GM23338 (cell line): Measurements from ENCODE around the gene PNPLA2. TPM values are rescaled to one million over a fixed set of nuclear protein-coding genes. Genes with fewer than 3 reads are reported as not detected.

Source experiments
- ATAC-seq: fragments of 200-7000 bp; cut with Tn5 transposase; 3 replicates; pipeline ENCODE4 v1.9.1; 2020
- DNase-seq: peaks from one replicate; pipeline ENCODE4 v3.0.0-alpha.2; 2015; ENCODE audit warnings: low spot score
- H2AFZ ChIP-seq: fragments of 200-600 bp; sonication (generic); 2 replicates; pipeline ENCODE4 v1.8.0; 2016; ENCODE audit warnings: antibody characterized with exemption, mild to moderate bottlenecking, moderate library complexity
- H3F3A ChIP-seq: fragments of 200-600 bp; sonication (generic); replicated peaks from 2 replicates; pipeline ENCODE4 v1.8.0; 2017; ENCODE audit warnings: antibody characterized with exemption, mixed run types, low read depth
- H3K27ac ChIP-seq: fragments of 200-600 bp; sonication (generic); 2 replicates; pipeline ENCODE4 v1.6.1; 2016; ENCODE audit warnings: low read depth
- H3K27me3 ChIP-seq: fragments of 200-600 bp; sonication (generic); 2 replicates; pipeline ENCODE4 v1.8.0; 2016; ENCODE audit warnings: mild to moderate bottlenecking, mixed run types, moderate library complexity; ENCODE audit not compliant: insufficient read depth
- H3K36me3 ChIP-seq: fragments of 200-600 bp; sonication (generic); 2 replicates; pipeline ENCODE4 v1.8.0; 2016; ENCODE audit warnings: mild to moderate bottlenecking; ENCODE audit not compliant: insufficient read depth
- H3K4me1 ChIP-seq: fragments of 200-600 bp; sonication (generic); 2 replicates; pipeline ENCODE4 v1.8.0; 2016; ENCODE audit warnings: mild to moderate bottlenecking, moderate library complexity; ENCODE audit not compliant: insufficient read depth
- H3K4me2 ChIP-seq: fragments of 200-600 bp; sonication (generic); 2 replicates; pipeline ENCODE4 v1.7.1; 2017; ENCODE audit warnings: mixed run types
- H3K4me3 ChIP-seq: fragments of 200-600 bp; sonication (generic); 2 replicates; pipeline ENCODE4 v1.6.1; 2016; ENCODE audit warnings: mixed run types
- H3K79me2 ChIP-seq: fragments of 200-600 bp; sonication (generic); replicated peaks from 2 replicates; pipeline ENCODE4 v1.8.0; 2017; ENCODE audit warnings: mild to moderate bottlenecking; ENCODE audit not compliant: insufficient read depth
- H3K9me2 ChIP-seq: fragments of 200-600 bp; sonication (generic); 2 replicates; pipeline ENCODE4 v1.8.0; 2017; ENCODE audit not compliant: insufficient read depth
- H4K20me1 ChIP-seq: fragments of 200-600 bp; sonication (generic); replicated peaks from 2 replicates; pipeline ENCODE4 v1.8.0; 2017; ENCODE audit warnings: mild to moderate bottlenecking; ENCODE audit not compliant: insufficient read depth
- H3K27ac Mint-ChIP-seq: 2 replicates; pipeline ENCODE4 v1.8.0; 2020; ENCODE audit warnings: inconsistent platforms, mild to moderate bottlenecking, moderate library complexity, mixed read lengths
- H3K27me3 Mint-ChIP-seq: 3 replicates; pipeline ENCODE4 v1.8.0; 2022; ENCODE audit warnings: low read depth, mild to moderate bottlenecking, moderate library complexity, mixed read lengths, inconsistent platforms; ENCODE audit not compliant: insufficient read depth, poor library complexity
- H3K36me3 Mint-ChIP-seq: 3 replicates; pipeline ENCODE4 v1.8.0; 2021; ENCODE audit warnings: low read depth, mild to moderate bottlenecking, inconsistent platforms, moderate library complexity, mixed read lengths
- H3K4me1 Mint-ChIP-seq: 3 replicates; pipeline ENCODE4 v1.8.0; 2020; ENCODE audit warnings: mild to moderate bottlenecking, inconsistent platforms, mixed read lengths
- H3K4me3 Mint-ChIP-seq: 3 replicates; pipeline ENCODE4 v1.8.0; 2021; ENCODE audit warnings: moderate library complexity, mild to moderate bottlenecking, inconsistent platforms, mixed read lengths
- H3K9me3 Mint-ChIP-seq: 3 replicates; pipeline ENCODE4 v1.8.0; 2020; ENCODE audit warnings: moderate library complexity, mild to moderate bottlenecking, inconsistent platforms, mixed read lengths
- NANOG ChIP-seq: IDR thresholded peaks from 2 replicates; pipeline ENCODE4 v1.6.1; 2016; ENCODE audit warnings: antibody characterized with exemption, borderline replicate concordance
- ZNF331 ChIP-seq: fragments of 250-450 bp; sonication (Bioruptor Pico); IDR thresholded peaks from 2 replicates; pipeline ENCODE4 v1.5.0; 2020; ENCODE audit warnings: low read depth, mild to moderate bottlenecking, moderate library complexity
- polyA plus RNA-seq: library from polyadenylated mRNA; unstranded; fragments of >200 nt; fragmentation: Nextera tagmentation; extraction: Ambion mirVana; gene quantifications from 2 replicates; pipeline ENCODE4 v1.2.1, GENCODE V29; 2016
- total RNA-seq: library from RNA; depleted of rRNA; stranded (reverse); fragments of >200 nt; shearing (Covaris generic); gene quantifications from 2 replicates; pipeline ENCODE4 v1.2.3, GENCODE V29; 2014
- TF ChIP-seq, protein P1 (sequence below): fragments of 250-450 bp; sonication (Bioruptor Pico); IDR thresholded peaks from 2 replicates; pipeline ENCODE4 v1.5.0; 2020; ENCODE audit warnings: mild to moderate bottlenecking, moderate library complexity
- TF ChIP-seq, protein P2 (sequence below): IDR thresholded peaks from 2 replicates; pipeline ENCODE4 v1.6.1; 2016; ENCODE audit warnings: antibody characterized with exemption

The PNPLA2 gene
- total and polyA plus RNA-seq, 2 experiments from 2014 or later: 31.1 to 45.6 TPM

DNA sequence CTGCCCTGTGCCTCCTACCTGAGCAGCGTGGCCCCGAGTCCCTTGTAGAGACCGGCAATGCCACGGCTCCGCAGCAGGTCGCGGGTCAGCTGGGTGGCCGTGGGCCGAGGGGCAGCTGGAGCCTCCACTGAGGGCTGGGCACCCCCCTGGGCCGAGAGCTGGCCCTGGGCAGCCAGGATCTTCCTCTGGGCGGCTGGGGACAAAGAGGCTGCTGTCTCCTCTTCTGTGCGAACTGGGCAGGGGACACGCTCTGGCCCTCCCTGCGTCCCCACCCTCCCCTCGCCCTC, 26.2 kb upstream of the PNPLA2 start (continued):
- TF ChIP-seq, protein P1, sequence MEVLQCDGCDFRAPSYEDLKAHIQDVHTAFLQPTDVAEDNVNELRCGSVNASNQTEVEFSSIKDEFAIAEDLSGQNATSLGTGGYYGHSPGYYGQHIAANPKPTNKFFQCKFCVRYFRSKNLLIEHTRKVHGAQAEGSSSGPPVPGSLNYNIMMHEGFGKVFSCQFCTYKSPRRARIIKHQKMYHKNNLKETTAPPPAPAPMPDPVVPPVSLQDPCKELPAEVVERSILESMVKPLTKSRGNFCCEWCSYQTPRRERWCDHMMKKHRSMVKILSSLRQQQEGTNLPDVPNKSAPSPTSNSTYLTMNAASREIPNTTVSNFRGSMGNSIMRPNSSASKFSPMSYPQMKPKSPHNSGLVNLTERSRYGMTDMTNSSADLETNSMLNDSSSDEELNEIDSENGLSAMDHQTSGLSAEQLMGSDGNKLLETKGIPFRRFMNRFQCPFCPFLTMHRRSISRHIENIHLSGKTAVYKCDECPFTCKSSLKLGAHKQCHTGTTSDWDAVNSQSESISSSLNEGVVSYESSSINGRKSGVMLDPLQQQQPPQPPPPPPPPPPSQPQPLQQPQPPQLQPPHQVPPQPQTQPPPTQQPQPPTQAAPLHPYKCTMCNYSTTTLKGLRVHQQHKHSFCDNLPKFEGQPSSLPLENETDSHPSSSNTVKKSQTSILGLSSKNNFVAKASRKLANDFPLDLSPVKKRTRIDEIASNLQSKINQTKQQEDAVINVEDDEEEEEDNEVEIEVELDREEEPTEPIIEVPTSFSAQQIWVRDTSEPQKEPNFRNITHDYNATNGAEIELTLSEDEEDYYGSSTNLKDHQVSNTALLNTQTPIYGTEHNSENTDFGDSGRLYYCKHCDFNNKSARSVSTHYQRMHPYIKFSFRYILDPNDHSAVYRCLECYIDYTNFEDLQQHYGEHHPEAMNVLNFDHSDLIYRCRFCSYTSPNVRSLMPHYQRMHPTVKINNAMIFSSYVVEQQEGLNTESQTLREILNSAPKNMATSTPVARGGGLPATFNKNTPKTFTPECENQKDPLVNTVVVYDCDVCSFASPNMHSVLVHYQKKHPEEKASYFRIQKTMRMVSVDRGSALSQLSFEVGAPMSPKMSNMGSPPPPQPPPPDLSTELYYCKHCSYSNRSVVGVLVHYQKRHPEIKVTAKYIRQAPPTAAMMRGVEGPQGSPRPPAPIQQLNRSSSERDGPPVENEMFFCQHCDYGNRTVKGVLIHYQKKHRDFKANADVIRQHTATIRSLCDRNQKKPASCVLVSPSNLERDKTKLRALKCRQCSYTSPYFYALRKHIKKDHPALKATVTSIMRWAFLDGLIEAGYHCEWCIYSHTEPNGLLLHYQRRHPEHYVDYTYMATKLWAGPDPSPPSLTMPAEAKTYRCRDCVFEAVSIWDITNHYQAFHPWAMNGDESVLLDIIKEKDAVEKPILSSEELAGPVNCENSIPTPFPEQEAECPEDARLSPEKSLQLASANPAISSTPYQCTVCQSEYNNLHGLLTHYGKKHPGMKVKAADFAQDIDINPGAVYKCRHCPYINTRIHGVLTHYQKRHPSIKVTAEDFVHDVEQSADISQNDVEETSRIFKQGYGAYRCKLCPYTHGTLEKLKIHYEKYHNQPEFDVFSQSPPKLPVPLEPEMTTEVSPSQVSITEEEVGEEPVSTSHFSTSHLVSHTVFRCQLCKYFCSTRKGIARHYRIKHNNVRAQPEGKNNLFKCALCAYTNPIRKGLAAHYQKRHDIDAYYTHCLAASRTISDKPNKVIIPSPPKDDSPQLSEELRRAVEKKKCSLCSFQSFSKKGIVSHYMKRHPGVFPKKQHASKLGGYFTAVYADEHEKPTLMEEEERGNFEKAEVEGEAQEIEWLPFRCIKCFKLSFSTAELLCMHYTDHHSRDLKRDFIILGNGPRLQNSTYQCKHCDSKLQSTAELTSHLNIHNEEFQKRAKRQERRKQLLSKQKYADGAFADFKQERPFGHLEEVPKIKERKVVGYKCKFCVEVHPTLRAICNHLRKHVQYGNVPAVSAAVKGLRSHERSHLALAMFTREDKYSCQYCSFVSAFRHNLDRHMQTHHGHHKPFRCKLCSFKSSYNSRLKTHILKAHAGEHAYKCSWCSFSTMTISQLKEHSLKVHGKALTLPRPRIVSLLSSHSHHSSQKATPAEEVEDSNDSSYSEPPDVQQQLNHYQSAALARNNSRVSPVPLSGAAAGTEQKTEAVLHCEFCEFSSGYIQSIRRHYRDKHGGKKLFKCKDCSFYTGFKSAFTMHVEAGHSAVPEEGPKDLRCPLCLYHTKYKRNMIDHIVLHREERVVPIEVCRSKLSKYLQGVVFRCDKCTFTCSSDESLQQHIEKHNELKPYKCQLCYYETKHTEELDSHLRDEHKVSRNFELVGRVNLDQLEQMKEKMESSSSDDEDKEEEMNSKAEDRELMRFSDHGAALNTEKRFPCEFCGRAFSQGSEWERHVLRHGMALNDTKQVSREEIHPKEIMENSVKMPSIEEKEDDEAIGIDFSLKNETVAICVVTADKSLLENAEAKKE (CRISPR knock-in tag): no peak
- no peak for TF ChIP-seq NANOG
- no peak for TF ChIP-seq ZNF331 (CRISPR knock-in tag)

DNA sequence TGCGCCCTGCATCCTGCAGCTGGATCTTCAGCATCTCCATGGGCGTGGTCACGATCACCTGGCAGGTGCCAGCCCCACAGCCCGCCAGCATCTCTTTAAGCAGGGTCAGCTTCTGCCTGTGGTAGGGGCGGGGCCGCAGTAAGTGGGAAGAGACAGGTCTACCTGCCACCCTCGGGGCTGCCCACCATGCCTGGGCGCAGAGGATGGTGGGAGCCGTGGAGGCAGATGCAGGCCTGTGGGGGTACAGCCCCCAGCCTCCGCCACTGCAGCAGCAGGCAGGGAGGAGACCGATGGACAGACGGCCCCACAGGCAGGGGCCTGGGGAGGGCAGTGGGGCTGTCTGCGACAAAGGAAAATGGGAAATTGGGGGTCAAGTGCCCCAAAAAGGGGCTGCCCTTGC, 25.8 kb upstream of the PNPLA2 start:
- no peaks in the 10 kb centered on the region for H3K9me3 Mint-ChIP-seq
- Histone ChIP-seq H3K79me2 (no peaks in the 10 kb centered on the region; the same call in 1 of the 2 replicates), H3K36me3 (no peaks in the 10 kb centered on the region), H3K4me1 (peaks cover 23% of the 10 kb centered on the region; the same call in 1 of the 2 replicates), H4K20me1 (peaks cover 3% of the 10 kb centered on the region; the same call in 1 of the 2 replicates), H3K9me2 (no peaks in the 10 kb centered on the region), H3K27me3 (no peaks in the 10 kb centered on the region), H3F3A (peaks cover 16% of the 10 kb centered on the region), H3K4me3 (no peak overlapping the region), H3K27ac (no peak overlapping the region), H3K4me2 (no peak overlapping the region), H2AFZ (no peak overlapping the region)
- peaks cover 15% of the 10 kb centered on the region for H3K27me3 Mint-ChIP-seq
- H3K4me1 Mint-ChIP-seq: peaks cover 30% of the 10 kb centered on the region
- peaks cover 6% of the 10 kb centered on the region; the same call in 1 of the 3 replicates for H3K36me3 Mint-ChIP-seq
- no peak overlapping the region for H3K4me3 Mint-ChIP-seq
- DNase-seq (no peak), ATAC-seq (no peak)
- TF ChIP-seq, protein P2, sequence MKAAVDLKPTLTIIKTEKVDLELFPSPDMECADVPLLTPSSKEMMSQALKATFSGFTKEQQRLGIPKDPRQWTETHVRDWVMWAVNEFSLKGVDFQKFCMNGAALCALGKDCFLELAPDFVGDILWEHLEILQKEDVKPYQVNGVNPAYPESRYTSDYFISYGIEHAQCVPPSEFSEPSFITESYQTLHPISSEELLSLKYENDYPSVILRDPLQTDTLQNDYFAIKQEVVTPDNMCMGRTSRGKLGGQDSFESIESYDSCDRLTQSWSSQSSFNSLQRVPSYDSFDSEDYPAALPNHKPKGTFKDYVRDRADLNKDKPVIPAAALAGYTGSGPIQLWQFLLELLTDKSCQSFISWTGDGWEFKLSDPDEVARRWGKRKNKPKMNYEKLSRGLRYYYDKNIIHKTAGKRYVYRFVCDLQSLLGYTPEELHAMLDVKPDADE: no peak
- H3K27ac Mint-ChIP-seq: no peak overlapping the region
